Sigmoid colon (tissue), 7 donors: ENCODE data around the gene OR1M1. TPM values are rescaled to one million over a fixed set of nuclear protein-coding genes. Genes with fewer than 3 reads are reported as not detected.
"Not testable (repeated sequence)": the region's sequence is repeated elsewhere in the genome, so short reads cannot be mapped to it uniquely, and the experiment has no call there.

Source experiments
- DNase-seq: peaks from one replicate; pipeline ENCODE4 v3.0.0-alpha.2; 2019
- H3K27ac ChIP-seq, 4 donors: fragments of 200-600 bp; sonication (generic); one replicate each; pipeline ENCODE4 v1.5.1; 2016 to 2019; ENCODE audit warnings: mild to moderate bottlenecking in 1 of 4
- H3K27me3 ChIP-seq, 3 donors: fragments of 200-600 bp; sonication (generic); one replicate each; pipeline ENCODE4 v1.5.1; 2019; ENCODE audit warnings: mild to moderate bottlenecking in 1 of 3
- H3K36me3 ChIP-seq, 4 donors: fragments of 200-600 bp; sonication (generic); one replicate each; pipeline ENCODE4 v1.5.1; 2016 to 2019
- H3K4me1 ChIP-seq, 4 donors: fragments of 200-600 bp; sonication (generic); one replicate each; pipeline ENCODE4 v1.5.1; 2017 to 2019
- H3K4me3 ChIP-seq, 4 donors: fragments of 200-600 bp; sonication (generic); one replicate each; pipeline ENCODE4 v1.5.1; 2017 to 2019; ENCODE audit warnings: mild to moderate bottlenecking in 2 of 4, moderate library complexity in 1 of 4
- H3K9me3 ChIP-seq, 4 donors: fragments of 200-600 bp in 3 of 4; sonication (generic) in 3 of 4; one replicate each; pipeline versions ENCODE4 v1.5.1 to v1.6.1; 2013 to 2019
- EP300 ChIP-seq, 4 donors: sonication (generic); formaldehyde crosslinking; IDR thresholded peaks; one replicate each; pipeline ENCODE4 v1.6.1; 2017; ENCODE audit warnings: antibody characterized with exemption in 4 of 4
- POLR2A ChIP-seq, 2 donors: fragments of 450-650 bp; IDR thresholded peaks; one replicate each; pipeline ENCODE4 v1.6.1; 2016; ENCODE audit warnings: antibody characterized with exemption in 2 of 2, mild to moderate bottlenecking in 2 of 2, moderate library complexity in 2 of 2
- POLR2AphosphoS5 ChIP-seq, 4 donors: sonication (generic); formaldehyde crosslinking; IDR thresholded peaks; one replicate each; pipeline ENCODE4 v1.6.1; 2017; ENCODE audit warnings: antibody characterized with exemption in 4 of 4
- WGBS, 2 donors: extraction: QIAGEN DNeasy Blood & Tissue Kit; methylation state at CpG; one replicate each; pipeline ENCODE4 v1.1.7; 2013; 5-methylcytosine and 5-hydroxymethylcytosine counted together
- intact Hi-C: fragments of 100-400 bp; cut with DNase I; formaldehyde crosslinking; loops from one replicate; pipeline ENCODE4 v1.15.1; 2023
- polyA plus RNA-seq, 3 donors: library from polyadenylated mRNA; stranded (reverse); fragments of 200-250 nt; gene quantifications; one replicate each; pipeline ENCODE4 v1.2.3, GENCODE V29; 2013
- total RNA-seq, 4 donors: library from RNA; depleted of rRNA; stranded (reverse); fragments of >200 nt; gene quantifications; one replicate each; pipeline ENCODE4 v1.1.0, GENCODE V29; 2016
- TF ChIP-seq, protein P1 (sequence below), 4 experiments: fragments of 450-650 bp in 3 of 4; fragments of 200-600 bp in 1 of 4; IDR thresholded peaks; one replicate each; pipeline ENCODE4 v1.5.1; 2016 to 2019; ENCODE audit warnings: antibody characterized with exemption in 4 of 4, mild to moderate bottlenecking in 3 of 4, moderate library complexity in 2 of 4
- donor health status: healthy with polysubstance abuse.
- donor health status: Bipolar disorder and iron deficiency.
- donor health status: healthy.

The OR1M1 gene
- total and polyA plus RNA-seq, 7 donors: not detected

DNA sequence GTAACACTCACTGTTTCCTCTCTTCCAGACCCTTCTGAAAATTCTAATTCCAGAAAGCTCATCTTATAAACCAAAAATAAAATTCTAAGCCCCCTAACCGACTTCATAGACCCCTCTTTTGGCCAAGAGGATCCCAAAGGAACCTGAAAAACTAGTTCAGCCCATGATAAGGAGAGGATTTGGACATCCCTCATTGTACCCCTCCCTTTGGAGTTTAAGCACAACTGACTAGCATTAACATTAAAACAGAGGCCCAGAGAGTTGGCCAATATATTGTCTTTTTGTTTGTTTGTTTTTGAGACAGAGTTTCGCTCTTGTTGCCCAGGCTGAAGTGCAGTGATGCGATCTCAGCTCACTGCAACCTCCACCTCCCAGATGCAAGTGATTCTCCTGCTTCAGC, 42.4 kb upstream of the OR1M1 start:
- no peak overlapping the region for H3K27ac ChIP-seq
- intact Hi-C loops: no loop called here
- WGBS, 2 donors: 54 to 75% methylated on average over 3 of the region's 3 CpGs
- H3K36me3 ChIP-seq: no peaks in the 10 kb centered on the region
- no peaks in the 10 kb centered on the region for H3K4me1 ChIP-seq
- DNase-seq: no peak
- TF ChIP-seq, protein P1, sequence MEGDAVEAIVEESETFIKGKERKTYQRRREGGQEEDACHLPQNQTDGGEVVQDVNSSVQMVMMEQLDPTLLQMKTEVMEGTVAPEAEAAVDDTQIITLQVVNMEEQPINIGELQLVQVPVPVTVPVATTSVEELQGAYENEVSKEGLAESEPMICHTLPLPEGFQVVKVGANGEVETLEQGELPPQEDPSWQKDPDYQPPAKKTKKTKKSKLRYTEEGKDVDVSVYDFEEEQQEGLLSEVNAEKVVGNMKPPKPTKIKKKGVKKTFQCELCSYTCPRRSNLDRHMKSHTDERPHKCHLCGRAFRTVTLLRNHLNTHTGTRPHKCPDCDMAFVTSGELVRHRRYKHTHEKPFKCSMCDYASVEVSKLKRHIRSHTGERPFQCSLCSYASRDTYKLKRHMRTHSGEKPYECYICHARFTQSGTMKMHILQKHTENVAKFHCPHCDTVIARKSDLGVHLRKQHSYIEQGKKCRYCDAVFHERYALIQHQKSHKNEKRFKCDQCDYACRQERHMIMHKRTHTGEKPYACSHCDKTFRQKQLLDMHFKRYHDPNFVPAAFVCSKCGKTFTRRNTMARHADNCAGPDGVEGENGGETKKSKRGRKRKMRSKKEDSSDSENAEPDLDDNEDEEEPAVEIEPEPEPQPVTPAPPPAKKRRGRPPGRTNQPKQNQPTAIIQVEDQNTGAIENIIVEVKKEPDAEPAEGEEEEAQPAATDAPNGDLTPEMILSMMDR (IDR thresholded peaks at IDR 0.05): no peak
- TF ChIP-seq POLR2AphosphoS5 (IDR thresholded peaks at IDR 0.05) (no peak), EP300 (IDR thresholded peaks at IDR 0.05) (no peak), POLR2A (IDR thresholded peaks at IDR 0.05) (no peak)
- no peak overlapping the region for H3K4me3 ChIP-seq
- no peaks in the 10 kb centered on the region for H3K9me3 ChIP-seq
- H3K27me3 ChIP-seq: no peaks in the 10 kb centered on the region

DNA sequence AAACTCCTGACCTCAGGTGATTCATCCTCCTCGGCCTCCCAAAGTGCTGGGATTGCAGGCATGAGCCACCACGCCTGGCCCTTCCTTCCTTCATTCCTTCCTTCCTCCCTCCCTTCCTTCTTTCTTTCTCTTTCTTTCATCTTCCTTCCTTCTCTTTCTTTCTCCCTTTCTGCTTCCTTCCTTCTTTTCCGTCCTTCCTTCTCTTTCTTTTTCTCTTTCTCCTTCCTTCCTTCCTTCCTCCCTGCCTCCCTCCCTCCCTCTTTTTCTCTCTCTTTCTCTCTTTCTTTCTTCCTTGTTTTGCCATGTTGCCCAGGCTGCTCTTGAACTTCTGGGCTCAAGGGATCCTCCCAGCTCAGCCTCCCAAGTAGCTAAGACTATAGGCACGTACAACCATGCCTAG, 40.2 kb upstream of the OR1M1 start:
- intact Hi-C loops: no loop called here
- Histone ChIP-seq H3K4me3 (no peak overlapping the region), H3K36me3 (no peaks in the 10 kb centered on the region), H3K27ac (no peak overlapping the region), H3K9me3 (no peaks in the 10 kb centered on the region), H3K4me1 (no peaks in the 10 kb centered on the region), H3K27me3 (no peaks in the 10 kb centered on the region)
- DNase-seq: no peak
- WGBS, 2 donors: 56 to 68% methylated on average over 4 of the region's 4 CpGs
- TF ChIP-seq POLR2A (IDR thresholded peaks at IDR 0.05) (no peak), POLR2AphosphoS5 (IDR thresholded peaks at IDR 0.05) (no peak), EP300 (IDR thresholded peaks at IDR 0.05) (no peak)
- TF ChIP-seq, protein P1 (IDR thresholded peaks at IDR 0.05): no peak

DNA sequence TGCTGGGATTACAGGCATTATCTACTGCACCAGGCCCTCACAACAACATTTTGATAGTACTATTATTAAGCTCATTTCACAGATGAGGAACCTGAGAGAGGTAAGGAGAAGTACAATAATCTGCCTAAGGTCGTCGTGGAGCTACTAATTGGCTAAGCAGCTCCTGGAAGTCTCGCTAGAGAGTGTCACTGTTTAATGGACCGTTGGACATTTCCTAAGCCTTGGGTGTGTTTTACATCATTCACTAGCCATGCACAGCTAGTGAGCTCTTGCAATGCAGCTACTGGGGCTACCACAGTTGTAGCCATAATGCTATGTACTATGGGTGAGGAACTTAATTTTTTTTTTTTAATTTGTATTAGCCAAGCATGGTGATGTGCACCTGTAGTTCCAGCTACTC, 34.0 kb upstream of the OR1M1 start:
- Histone ChIP-seq H3K27ac (no peak overlapping the region), H3K4me1 (no peaks in the 10 kb centered on the region), H3K4me3 (no peak overlapping the region), H3K36me3 (no peaks in the 10 kb centered on the region), H3K9me3 (no peaks in the 10 kb centered on the region), H3K27me3 (no peaks in the 10 kb centered on the region)
- intact Hi-C loops: no loop called here
- TF ChIP-seq POLR2AphosphoS5 (IDR thresholded peaks at IDR 0.05): no peak
- DNase-seq: no peak
- 86 to 91% methylated on average over 4 of the region's 4 CpGs for WGBS, 2 donors

DNA sequence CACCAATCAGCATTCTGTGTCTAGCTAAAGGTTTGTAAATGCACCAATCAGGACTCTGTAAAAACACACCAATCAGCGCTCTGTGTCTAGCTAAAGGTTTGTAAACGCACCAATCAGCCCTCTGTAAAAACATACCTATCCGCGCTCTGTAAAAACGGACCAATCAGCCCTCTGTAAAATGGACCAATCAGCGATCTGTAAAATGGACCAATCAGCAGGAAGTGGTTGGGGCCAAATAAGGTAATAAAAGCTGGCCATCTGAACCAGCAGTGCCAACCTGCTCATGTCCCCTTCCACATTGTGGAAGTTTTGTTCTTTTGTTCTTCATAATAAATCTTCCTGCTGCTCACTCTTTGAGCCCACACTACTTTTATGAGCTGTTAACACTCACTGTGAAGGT, 33.2 kb upstream of the OR1M1 start:
- H3K36me3 ChIP-seq, H3K4me3 ChIP-seq, intact Hi-C loops, H3K27ac ChIP-seq, H3K4me1 ChIP-seq, H3K27me3 ChIP-seq, DNase-seq, H3K9me3 ChIP-seq: not testable (repeated sequence)
- WGBS, 2 donors: 96% methylated on average over 6 of the region's 6 CpGs

DNA sequence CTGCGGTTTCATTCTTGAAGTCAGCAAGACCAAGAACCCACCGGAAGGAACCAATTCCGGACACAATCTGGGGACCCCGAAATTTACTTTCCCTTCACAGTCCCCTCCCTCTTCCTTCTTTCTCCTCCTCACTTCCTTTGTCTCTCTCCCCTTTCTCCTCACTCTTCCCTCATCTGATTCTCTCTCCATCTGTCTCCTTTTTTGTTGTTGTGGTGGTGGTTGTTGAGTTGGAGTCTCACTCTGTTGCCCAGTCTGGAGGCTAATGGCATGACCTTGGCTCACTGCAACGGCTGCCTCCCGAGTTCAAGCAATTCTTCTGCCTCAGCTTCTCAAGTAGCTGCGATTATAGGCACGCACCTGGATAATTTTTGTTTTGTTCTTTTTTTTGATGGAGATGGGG, 32.7 kb upstream of the OR1M1 start:
- H3K36me3 ChIP-seq: no peaks in the 10 kb centered on the region
- no peaks in the 10 kb centered on the region for H3K27me3 ChIP-seq
- no peaks in the 10 kb centered on the region for H3K4me1 ChIP-seq
- no peak overlapping the region for H3K4me3 ChIP-seq
- WGBS, 2 donors: 85 to 92% methylated on average over 8 of the region's 8 CpGs
- no peaks in the 10 kb centered on the region for H3K9me3 ChIP-seq
- no peak for DNase-seq
- H3K27ac ChIP-seq: no peak overlapping the region
- intact Hi-C loops: no loop called here
- TF ChIP-seq, protein P1 (IDR thresholded peaks at IDR 0.05): no peak
- TF ChIP-seq POLR2A (IDR thresholded peaks at IDR 0.05) (no peak), EP300 (IDR thresholded peaks at IDR 0.05) (no peak), POLR2AphosphoS5 (IDR thresholded peaks at IDR 0.05) (no peak)

DNA sequence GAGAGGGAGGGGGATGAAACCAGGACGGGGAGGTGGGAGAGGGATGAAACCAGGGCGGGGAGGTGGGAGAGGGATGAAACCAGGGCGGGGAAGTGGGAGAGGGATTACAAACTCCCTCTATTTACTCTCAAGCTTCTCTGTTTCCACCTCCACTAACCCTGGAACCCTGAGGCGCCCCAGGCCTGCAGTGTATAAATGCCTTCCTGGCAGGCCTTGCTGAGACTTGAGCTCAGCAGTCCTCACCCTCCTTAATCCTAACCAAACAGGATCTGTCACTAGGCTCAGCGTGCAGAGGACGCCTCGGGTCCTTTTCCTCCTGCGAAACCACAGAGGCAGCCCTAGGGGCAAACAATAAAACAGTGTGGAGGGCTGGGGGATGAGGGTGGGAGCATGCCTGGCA, 32.1 kb upstream of the OR1M1 start:
- TF ChIP-seq POLR2A (IDR thresholded peaks at IDR 0.05) (no peak), POLR2AphosphoS5 (IDR thresholded peaks at IDR 0.05) (no peak), EP300 (IDR thresholded peaks at IDR 0.05) (no peak)
- TF ChIP-seq, protein P1 (IDR thresholded peaks at IDR 0.05): no peak
- WGBS, 2 donors: 38 to 66% methylated on average over 8 of the region's 8 CpGs
- Histone ChIP-seq H3K9me3 (no peaks in the 10 kb centered on the region), H3K27me3 (no peaks in the 10 kb centered on the region), H3K27ac (no peak overlapping the region), H3K36me3 (no peaks in the 10 kb centered on the region), H3K4me3 (no peak overlapping the region), H3K4me1 (no peaks in the 10 kb centered on the region)
- intact Hi-C loops: no loop called here
- no peak for DNase-seq

DNA sequence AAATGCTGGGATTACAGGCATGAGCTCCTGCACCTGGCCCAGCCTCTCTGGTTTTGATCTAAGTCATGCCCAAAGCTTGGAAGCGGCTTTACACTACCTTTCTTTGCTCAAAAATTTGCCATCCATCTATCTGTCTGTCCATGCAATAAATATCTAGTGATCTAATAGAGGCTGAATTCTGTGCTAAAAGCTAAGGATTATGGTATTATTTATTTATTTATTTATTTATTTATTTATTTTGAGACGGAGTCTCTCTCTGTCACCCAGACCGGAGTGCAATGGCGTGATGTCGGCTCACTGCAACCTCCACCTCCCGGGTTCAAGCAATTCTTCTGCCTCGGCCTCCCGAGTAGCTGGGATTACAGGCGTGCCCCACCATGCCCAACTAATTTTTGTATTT, 30.7 kb upstream of the OR1M1 start:
- H3K4me3 ChIP-seq, H3K27me3 ChIP-seq: not testable (repeated sequence)
- WGBS, 2 donors: 89 to 94% methylated on average over 9 of the region's 9 CpGs

More for the DNA sequence above, 30.7 kb upstream of the OR1M1 start:
- H3K27ac ChIP-seq, H3K4me1 ChIP-seq, H3K9me3 ChIP-seq, DNase-seq, H3K36me3 ChIP-seq, intact Hi-C loops: not testable (repeated sequence)
